NCI-H128 (cell line): ENCODE measurements around the gene KLK5.
"Not testable (repeated sequence)": the region's sequence is repeated elsewhere in the genome, so short reads cannot be mapped to it uniquely, and the experiment has no call there.

Experiments used
- DNase-seq: peaks from one replicate; lab custom pipeline; 2025; ENCODE audit not compliant: unreplicated experiment; lab: John Stamatoyannopoulos, UW

The KLK5 gene

DNA sequence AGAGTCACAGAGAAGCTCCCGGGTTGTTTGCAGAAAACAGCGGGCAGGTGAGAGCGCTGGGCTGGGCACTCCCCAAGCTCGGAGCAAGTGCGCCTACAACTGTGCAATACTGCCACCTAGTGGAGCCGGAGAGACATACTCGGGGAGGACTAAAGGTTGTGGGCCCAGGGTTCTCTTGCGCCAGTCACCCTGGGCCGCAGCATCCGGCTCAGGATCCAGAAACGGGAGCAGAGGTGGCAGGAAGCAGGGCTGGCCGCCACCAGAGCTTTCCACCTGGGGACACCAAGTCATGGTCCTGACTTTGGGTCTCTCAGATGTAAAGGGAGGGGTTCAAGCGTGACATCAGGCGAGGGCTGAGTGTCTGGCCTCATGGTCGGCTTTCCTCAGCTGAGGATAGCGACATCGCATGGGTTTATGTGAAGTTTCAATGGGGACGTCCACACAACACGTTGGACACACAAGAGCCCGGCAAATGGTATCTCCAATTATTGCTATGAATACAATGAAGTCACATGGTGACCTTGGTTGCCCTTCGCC, 30.5 kb downstream of the KLK5 start:
- DNase-seq = peak; percentile 69

- no peak for DNase-seq
These were observed 31.2 kb downstream of the KLK5 start for GRCh38 chr19:50921426-50922316.

GRCh38 chr19:50916069-50916468, 36.8 kb downstream of the KLK5 start:
- no peak for DNase-seq

- DNase-seq = no peak
These were observed 39.8 kb downstream of the KLK5 start for GRCh38 chr19:50912727-50913716.

DNA sequence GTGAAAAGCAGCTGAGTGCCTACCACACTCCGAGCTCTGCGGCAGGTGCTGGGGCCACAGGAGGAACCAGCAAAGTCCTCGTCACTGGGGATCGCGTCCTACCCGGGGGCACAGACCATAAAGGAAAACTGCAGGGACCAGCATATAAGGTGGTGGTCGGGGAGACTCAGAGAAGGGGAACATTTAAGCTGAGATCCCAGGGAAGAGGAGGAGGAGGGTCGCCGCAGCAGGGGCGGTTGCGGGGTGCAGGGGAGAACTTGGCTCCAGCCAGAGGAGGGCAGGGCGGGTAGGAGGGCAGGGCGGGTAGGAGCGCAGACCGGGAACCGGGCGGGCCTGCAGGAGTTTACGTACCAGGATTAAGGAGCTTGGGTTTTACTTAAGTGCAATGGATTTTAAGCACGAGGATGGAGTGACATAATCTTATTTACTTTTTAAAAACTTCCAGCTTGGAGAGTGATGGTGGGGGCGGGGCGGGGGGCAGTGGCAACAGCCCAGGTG, 40.7 kb downstream of the KLK5 start:
- DNase-seq = no peak

GRCh38 chr19:50911206-50912101, 41.4 kb downstream of the KLK5 start, which contains the start of gene KLK4:
TSS of gene KLK4 (minus strand) at chr19:50911395. CDS start at chr19:50910738, 657 bp downstream.
- DNase-seq = no peak

DNA sequence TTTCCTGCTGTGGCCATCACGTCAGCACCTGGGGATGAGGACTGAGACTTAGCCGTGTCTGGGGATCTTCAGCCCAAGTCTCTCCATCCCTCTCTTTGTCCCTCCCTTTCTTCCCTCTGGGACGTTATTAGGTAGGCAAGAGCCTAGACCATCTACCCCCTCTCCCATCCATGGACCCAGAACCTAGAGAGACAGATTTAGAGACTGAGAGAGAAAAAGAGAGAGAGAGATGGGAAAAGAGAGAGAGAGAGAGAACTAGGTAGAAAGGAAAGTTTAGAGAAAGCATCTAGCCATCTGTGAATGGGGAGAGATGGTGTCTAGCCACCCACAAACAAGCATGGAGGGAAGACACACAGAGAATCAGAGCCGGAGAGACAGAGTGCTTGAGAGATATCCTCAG, 42.1 kb downstream of the KLK5 start:
- no peak for DNase-seq

DNA sequence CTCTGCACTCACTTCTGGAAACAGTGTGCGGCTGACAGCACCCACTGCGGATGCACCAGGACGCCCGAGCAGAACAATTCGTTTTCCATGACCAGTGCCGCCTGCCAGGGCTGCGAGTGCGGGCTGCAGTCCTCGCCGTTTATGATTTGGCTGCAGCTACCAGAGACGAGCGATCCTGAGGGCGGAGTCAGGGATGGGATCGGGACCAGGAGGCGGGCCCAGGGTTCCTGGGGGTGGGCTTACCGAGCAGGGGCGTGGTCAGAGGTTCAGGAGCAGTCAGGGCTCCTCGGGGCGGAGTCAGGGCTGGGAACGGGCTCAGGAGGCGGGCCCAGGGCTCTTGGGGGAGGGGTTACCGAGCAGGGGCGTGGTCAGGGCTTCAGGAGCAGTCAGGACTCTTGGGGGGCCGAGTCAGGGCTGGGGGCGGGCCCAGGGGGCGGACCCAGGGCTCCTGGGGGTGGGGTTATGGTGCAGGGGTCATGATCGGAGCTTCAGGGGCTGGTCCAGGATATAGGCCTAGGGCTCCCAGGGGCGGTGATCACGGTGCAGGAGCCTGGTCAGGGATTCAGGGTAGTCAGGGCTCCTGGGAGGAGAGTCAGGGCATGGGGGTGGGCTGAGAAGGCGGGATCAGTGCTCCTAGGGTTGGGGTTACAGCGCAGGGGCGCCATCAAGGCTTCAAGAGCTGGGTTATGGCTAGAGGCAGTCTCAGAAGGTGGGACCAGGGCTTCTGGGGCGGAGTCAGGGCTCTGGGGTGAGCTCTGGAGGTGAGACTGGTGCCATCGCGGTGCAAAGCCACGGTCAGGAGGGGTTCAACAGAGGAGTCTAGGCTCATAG, 43.4 kb downstream of the KLK5 start:
- no peak for DNase-seq

DNA sequence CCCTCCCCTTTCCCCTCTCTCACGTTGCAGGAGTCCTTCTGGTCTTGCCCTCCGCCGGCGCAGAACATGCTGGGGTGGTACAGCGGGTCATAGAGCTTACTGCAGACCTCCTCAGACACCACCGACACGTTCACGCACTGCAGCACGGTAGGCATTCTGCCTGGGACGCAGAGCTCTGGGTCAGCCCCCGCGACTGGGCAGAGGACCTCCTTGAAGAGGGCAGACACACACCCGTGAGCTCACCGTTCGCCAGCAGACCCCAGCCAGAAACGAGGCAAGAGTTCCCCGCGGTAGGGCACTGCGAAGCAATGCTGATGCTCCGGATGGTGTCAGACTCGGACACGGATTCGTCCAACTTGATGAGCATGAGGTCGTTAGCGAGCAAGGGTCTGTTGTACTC, 44.5 kb downstream of the KLK5 start:
- DNase-seq = no peak

- no peak for DNase-seq
These were observed 46.6 kb downstream of the KLK5 start for GRCh38 chr19:50906217-50906616.

- no peak for DNase-seq
These were observed 50.2 kb downstream of the KLK5 start for GRCh38 chr19:50902640-50903039.

GRCh38 chr19:50899569-50899968, 53.3 kb downstream of the KLK5 start:
- DNase-seq = no peak

DNA sequence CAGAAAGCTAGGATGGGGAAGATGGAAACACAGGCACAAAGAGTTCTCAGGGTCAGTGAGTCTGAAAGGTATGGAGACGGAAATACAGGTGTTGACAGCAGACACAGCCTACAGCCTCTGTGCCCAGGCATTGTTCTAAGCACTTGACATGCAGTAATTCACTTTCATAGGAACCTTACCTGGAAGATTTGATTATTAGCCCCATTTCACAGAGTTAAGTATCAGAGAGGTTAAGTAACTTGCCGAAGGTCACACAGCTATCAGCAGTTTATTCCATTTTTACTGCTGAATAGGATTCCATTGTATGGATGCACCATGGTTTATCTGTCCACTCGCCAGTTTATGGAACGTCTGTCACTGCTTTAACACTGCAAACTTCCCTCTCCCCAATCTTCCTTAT, 54.8 kb downstream of the KLK5 start:
- no peak for DNase-seq

DNA sequence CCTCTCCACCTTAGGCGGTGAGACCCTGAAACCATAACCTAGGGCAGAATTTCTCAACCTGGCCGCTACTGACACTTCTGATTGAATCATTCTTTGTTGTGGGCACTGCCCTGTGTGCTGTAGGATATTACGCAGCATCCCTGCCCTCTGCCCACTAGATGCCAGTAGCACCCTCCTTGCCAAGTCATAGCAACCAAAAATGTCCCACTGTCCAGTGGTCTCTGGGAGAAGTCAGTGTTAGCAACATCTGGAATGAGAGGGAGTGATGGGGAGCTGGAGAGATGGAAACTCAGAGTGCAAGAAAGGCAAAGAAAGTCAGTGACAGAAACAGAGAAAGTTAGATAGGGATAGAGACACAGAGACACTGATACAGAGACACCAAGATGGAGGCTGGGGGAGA, 55.2 kb downstream of the KLK5 start:
- no peak for DNase-seq

DNA sequence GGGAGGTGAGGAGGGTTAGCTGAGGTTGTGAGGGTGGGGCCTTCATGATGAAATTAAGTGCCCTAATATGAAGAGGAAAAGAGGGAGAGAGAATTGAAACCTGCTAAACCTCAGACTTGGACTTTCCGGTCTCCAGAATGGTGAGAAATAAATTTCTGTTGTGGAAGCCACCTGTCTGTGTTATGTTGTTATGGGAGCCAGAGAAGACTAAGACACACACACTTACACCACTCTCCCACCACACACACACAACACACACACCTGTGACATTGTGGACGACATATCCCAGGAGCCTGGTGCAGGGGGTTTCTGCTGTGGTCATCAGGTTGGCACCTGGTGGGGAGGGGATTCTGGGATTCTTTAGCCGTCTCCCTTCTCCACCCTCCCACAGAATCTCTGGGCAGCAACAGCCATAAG, 55.6 kb downstream of the KLK5 start:
- DNase-seq = no peak

DNA sequence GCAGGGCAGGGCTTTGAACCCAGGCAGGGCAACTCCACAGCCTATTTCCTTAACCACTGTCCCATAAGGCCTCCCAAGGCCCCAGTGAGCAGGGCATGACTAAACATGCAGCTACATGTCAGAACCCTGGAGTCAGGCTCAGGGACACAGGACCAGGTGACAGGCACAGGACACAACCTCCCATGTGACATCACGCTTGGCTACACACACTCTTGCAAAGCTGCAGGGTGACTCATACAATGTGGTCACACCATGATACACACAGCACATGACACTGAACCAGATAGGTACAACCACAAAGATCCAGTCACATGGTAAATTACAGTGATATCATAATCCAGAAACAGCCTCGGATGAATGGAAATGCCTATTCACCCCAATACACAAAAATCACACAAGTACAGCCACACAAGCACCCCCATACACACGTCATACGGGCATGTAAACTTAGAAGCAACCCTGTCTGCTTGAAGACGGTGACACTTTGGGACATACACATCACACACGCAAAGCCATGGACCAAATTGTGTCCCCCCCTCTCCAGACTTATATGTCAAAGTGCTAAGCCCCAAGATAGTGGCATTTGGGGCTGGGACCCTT, 56.1 kb downstream of the KLK5 start:
- no peak for DNase-seq

GRCh38 chr19:50896089-50896590, 56.7 kb downstream of the KLK5 start:
- DNase-seq = not testable (repeated sequence)

- no peak for DNase-seq
These were observed 58.1 kb downstream of the KLK5 start for GRCh38 chr19:50894478-50895356.
